Left lung (tissue), 10 donors: ENCODE measurements around the gene OGFOD1. TPM values are rescaled to one million over a fixed set of nuclear protein-coding genes. Genes with fewer than 3 reads are reported as not detected.

Experiments
- ATAC-seq: fragments of 200-7000 bp; cut with Tn5 transposase; one replicate; pipeline ENCODE4 v1.9.1; 2020; ENCODE audit warnings: moderate library complexity
- DNase-seq, 4 donors: peaks; one replicate each; pipeline ENCODE4 v3.0.0-alpha.2; 2013 to 2020
- H3K27ac ChIP-seq, 2 donors: fragments of 200-600 bp; sonication (generic) in 1 of 2; one replicate each; pipeline versions ENCODE4 v1.5.0 to v1.8.0; 2020 to 2021
- H3K27me3 ChIP-seq, 2 donors: fragments of 200-600 bp; sonication (generic) in 1 of 2; one replicate each; pipeline versions ENCODE4 v1.5.0 to v1.8.0; 2020 to 2021
- H3K36me3 ChIP-seq, 2 donors: fragments of 200-600 bp; sonication (generic) in 1 of 2; one replicate each; pipeline versions ENCODE4 v1.5.0 to v1.8.0; 2020 to 2021
- H3K4me1 ChIP-seq, 2 donors: fragments of 200-600 bp; one replicate each; pipeline ENCODE4 v1.8.0; 2021
- H3K4me3 ChIP-seq, 2 donors: fragments of 200-600 bp; sonication (generic) in 1 of 2; one replicate each; pipeline versions ENCODE4 v1.5.0 to v1.8.0; 2020 to 2021; ENCODE audit warnings: mild to moderate bottlenecking in 1 of 2
- H3K9me3 ChIP-seq, 2 donors: fragments of 200-600 bp; sonication (generic) in 1 of 2; one replicate each; pipeline versions ENCODE4 v1.5.0 to v1.8.0; 2020 to 2021
- CTCF ChIP-seq, 2 donors: fragments of 200-600 bp; sonication (generic) in 1 of 2; IDR thresholded peaks; one replicate each; pipeline versions ENCODE4 v1.5.0 to v1.8.0; 2021; ENCODE audit warnings: antibody characterized with exemption in 2 of 2
- intact Hi-C, 2 donors: fragments of 100-400 bp; cut with DNase I; formaldehyde crosslinking; loops; one replicate each; pipeline versions ENCODE4 v1.11.2 to v1.14.2; 2022
- polyA plus RNA-seq, 6 donors: library from polyadenylated mRNA; unstranded; fragments of 120-200 nt; gene quantifications; one replicate each; pipeline ENCODE4 v1.2.1, GENCODE V29; 2013; ENCODE audit not compliant: insufficient read length in 6 of 6
- total RNA-seq, 2 donors: library from RNA; stranded (reverse); fragmentation: NEBNext Ultra II Directional; extraction: Animal tissue kit (Norgen Biotek cat#: 25700); gene quantifications; one replicate each; pipeline ENCODE4 v1.2.1, GENCODE V29; 2021
- donor health status: DM: no; HTN: yes; CAD: no.
- donor health status: DM: no; HTN: no; CAD: no.

The OGFOD1 gene
- total and polyA plus RNA-seq, 8 donors: 31.1 to 42.2 (median 35.1) TPM

GRCh38 chr16:56424791-56425438 lies 26.4 kb upstream of the OGFOD1 start:
- Histone ChIP-seq H3K27me3 (no peaks in the 10 kb centered on the region), H3K36me3 (no peaks in the 10 kb centered on the region), H3K4me1 (peaks cover 0 to 23% of the 10 kb centered on the region in 2 donors), H3K4me3 (peak overlapping the region; percentile 75 to 82), H3K9me3 (no peaks in the 10 kb centered on the region), H3K27ac (peak overlapping the region; percentile 70)
- peak; percentile 37 to 89 (median 44) for DNase-seq
- ATAC-seq: peak; percentile 23
- intact Hi-C loops: no loop called here
- no peak for TF ChIP-seq CTCF (IDR thresholded peaks at IDR 0.05)

GRCh38 chr16:56425439-56425832 lies 25.9 kb upstream of the OGFOD1 start, which contains the start of gene AMFR:
TSS of gene AMFR (minus strand) at chr16:56425545. CDS start at chr16:56425327, 218 bp downstream.
- H3K4me1 ChIP-seq: peaks cover 0 to 23% of the 10 kb centered on the region in 2 donors
- H3K36me3 ChIP-seq: peaks cover 0 to 3% of the 10 kb centered on the region in 2 donors
- ATAC-seq: peak; percentile 98
- no peaks in the 10 kb centered on the region for H3K9me3 ChIP-seq
- DNase-seq: peak; percentile 59 to 92 (median 78)
- H3K27ac ChIP-seq: peak within 1 kb of the TSS; percentile 70
- no peaks in the 10 kb centered on the region for H3K27me3 ChIP-seq
- TF ChIP-seq CTCF (IDR thresholded peaks at IDR 0.05): peak; percentile 36 to 58
- intact Hi-C loops: no loop called here
- H3K4me3 ChIP-seq: peak within 1 kb of the TSS; percentile 75 to 82

GRCh38 chr16:56426585-56426984 lies 24.8 kb upstream of the OGFOD1 start:
- Histone ChIP-seq H3K27ac (no peak overlapping the region), H3K27me3 (no peaks in the 10 kb centered on the region), H3K36me3 (peaks cover 0 to 9% of the 10 kb centered on the region in 2 donors), H3K4me3 (no peak overlapping the region), H3K4me1 (peaks cover 0 to 23% of the 10 kb centered on the region in 2 donors), H3K9me3 (no peaks in the 10 kb centered on the region)
- intact Hi-C loops: no loop called here
- DNase-seq (no peak), ATAC-seq (no peak)
- no peak for TF ChIP-seq CTCF (IDR thresholded peaks at IDR 0.05)

GRCh38 chr16:56428091-56428490 lies 23.3 kb upstream of the OGFOD1 start:
- no peak for TF ChIP-seq CTCF (IDR thresholded peaks at IDR 0.05)

GRCh38 chr16:56436258-56436657 lies 15.1 kb upstream of the OGFOD1 start:
- ATAC-seq (no peak), DNase-seq (no peak)
- Histone ChIP-seq H3K9me3 (no peaks in the 10 kb centered on the region), H3K27me3 (no peaks in the 10 kb centered on the region), H3K36me3 (peaks cover 0 to 66% of the 10 kb centered on the region in 2 donors), H3K27ac (no peak overlapping the region), H3K4me1 (no peaks in the 10 kb centered on the region), H3K4me3 (no peak overlapping the region)
- intact Hi-C loops: no loop called here
- no peak for TF ChIP-seq CTCF (IDR thresholded peaks at IDR 0.05)

More at GRCh38 chr16:56428091-56428490, 23.3 kb upstream of the OGFOD1 start:
- intact Hi-C loops: no loop called here
- no peak overlapping the region for H3K4me3 ChIP-seq
- peaks cover 0 to 20% of the 10 kb centered on the region in 2 donors for H3K36me3 ChIP-seq
- DNase-seq (no peak), ATAC-seq (no peak)
- no peaks in the 10 kb centered on the region for H3K9me3 ChIP-seq
- H3K4me1 ChIP-seq: peaks cover 0 to 19% of the 10 kb centered on the region in 2 donors
- H3K27me3 ChIP-seq: no peaks in the 10 kb centered on the region
- H3K27ac ChIP-seq: no peak overlapping the region
